Lower leg skin (tissue), 3 donors: ENCODE measurements around the gene HGFAC.

Source experiments
- POLR2A ChIP-seq, 2 donors: fragments of 450-650 bp; IDR thresholded peaks; one replicate each; pipeline ENCODE4 v1.6.1; 2016 to 2017; ENCODE audit warnings: antibody characterized with exemption in 2 of 2, mild to moderate bottlenecking in 1 of 2, moderate library complexity in 1 of 2
- TF ChIP-seq, protein P1 (sequence below), 3 donors: fragments of 450-650 bp; IDR thresholded peaks; one replicate each; pipeline ENCODE4 v1.5.1; 2016; ENCODE audit warnings: antibody characterized with exemption in 3 of 3, mild to moderate bottlenecking in 3 of 3, moderate library complexity in 2 of 3

DNA sequence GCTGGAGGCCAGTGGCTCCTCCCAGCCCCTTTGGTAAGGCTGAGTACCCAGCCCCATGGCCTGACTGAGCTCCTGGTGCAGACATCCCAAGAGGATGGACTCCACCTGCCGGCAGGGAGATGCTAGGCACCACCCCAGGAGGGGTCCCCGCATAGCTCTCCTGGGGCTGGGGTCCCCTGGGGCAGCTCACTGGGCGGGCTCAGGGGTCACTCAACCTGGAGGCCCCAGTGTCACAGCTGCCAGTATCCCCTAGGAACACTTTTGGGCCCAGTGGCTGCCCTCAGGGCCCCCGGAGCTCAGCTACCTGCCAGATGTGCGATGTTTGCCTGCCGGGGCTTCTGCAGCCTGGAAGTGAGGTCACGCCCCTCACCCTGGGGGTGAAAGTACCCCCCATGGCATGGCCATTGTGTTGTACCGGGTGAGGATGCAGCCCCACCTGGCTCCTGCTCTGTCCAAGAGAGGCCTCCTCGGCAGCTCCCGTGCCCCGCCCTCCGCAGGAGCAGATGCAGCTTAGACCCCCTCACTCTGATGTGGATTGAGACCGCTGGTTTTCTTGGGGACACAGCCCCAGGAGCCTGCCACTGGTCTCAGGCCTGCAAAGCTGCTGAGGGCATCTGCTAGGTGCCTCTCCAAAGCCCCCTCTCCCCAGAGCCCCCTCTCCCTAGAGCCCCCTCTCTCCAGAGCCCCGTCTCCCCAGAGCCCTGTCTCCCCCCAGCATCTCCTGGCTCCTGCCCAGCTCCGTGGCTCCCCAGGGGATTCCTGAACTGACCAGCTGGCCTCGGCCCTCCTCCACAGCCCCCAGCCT lies 6.7 kb upstream of the HGFAC start:
- TF ChIP-seq, protein P1, sequence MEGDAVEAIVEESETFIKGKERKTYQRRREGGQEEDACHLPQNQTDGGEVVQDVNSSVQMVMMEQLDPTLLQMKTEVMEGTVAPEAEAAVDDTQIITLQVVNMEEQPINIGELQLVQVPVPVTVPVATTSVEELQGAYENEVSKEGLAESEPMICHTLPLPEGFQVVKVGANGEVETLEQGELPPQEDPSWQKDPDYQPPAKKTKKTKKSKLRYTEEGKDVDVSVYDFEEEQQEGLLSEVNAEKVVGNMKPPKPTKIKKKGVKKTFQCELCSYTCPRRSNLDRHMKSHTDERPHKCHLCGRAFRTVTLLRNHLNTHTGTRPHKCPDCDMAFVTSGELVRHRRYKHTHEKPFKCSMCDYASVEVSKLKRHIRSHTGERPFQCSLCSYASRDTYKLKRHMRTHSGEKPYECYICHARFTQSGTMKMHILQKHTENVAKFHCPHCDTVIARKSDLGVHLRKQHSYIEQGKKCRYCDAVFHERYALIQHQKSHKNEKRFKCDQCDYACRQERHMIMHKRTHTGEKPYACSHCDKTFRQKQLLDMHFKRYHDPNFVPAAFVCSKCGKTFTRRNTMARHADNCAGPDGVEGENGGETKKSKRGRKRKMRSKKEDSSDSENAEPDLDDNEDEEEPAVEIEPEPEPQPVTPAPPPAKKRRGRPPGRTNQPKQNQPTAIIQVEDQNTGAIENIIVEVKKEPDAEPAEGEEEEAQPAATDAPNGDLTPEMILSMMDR (IDR thresholded peaks at IDR 0.05) = no peak
- TF ChIP-seq POLR2A (IDR thresholded peaks at IDR 0.05) = no peak
